GM23338 (cell line): Measurements from ENCODE around the gene TMEM150C.

Experiments
- EZH2 ChIP-seq: fragments of 200-600 bp; sonication (generic); IDR thresholded peaks from one replicate; pipeline ENCODE4 v1.8.0; 2017; ENCODE audit warnings: antibody characterized with exemption, mild to moderate bottlenecking, low read depth; ENCODE audit not compliant: unreplicated experiment
- TF ChIP-seq, protein P1 (sequence below), 2 experiments: fragments of 200-600 bp in 1 of 2; sonication (generic) in 1 of 2; conservative IDR thresholded peaks; 2 replicates each; pipeline versions ENCODE4 v1.5.1 to v1.6.1; 2016 to 2017; ENCODE audit warnings: antibody characterized with exemption in 2 of 2, low read depth in 2 of 2, mild to moderate bottlenecking in 2 of 2, moderate library complexity in 1 of 2

DNA sequence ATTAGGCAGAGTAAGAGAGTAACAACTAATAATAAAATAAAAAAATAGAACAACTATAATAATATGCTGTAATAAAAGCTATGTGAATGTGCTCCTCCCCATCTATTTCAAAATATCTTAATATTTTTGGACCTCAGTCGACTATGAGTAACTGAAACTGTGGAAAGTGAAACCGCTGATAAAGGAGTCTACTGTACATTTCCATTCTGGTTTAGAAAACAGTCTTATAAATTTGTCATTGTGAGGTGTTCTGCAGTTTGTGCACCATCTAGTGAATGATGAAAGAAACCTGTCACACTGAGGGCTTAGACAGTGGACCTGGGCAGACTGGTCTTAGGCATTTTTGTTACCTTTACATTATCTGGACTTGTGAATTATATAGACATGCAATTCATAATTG, 42.0 kb downstream of the TMEM150C start:
- TF ChIP-seq EZH2: no peak
- TF ChIP-seq, protein P1, sequence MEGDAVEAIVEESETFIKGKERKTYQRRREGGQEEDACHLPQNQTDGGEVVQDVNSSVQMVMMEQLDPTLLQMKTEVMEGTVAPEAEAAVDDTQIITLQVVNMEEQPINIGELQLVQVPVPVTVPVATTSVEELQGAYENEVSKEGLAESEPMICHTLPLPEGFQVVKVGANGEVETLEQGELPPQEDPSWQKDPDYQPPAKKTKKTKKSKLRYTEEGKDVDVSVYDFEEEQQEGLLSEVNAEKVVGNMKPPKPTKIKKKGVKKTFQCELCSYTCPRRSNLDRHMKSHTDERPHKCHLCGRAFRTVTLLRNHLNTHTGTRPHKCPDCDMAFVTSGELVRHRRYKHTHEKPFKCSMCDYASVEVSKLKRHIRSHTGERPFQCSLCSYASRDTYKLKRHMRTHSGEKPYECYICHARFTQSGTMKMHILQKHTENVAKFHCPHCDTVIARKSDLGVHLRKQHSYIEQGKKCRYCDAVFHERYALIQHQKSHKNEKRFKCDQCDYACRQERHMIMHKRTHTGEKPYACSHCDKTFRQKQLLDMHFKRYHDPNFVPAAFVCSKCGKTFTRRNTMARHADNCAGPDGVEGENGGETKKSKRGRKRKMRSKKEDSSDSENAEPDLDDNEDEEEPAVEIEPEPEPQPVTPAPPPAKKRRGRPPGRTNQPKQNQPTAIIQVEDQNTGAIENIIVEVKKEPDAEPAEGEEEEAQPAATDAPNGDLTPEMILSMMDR (conservative IDR thresholded peaks at IDR 0.05; ENCODE audit: low read depth in 2 of 2): no peak
